LNCAP (cell line): ENCODE measurements around the gene SPON1.

Experiments used
- CTCF ChIP-seq: fragments of 450-650 bp; IDR thresholded peaks from 2 replicates; pipeline ENCODE4 v1.5.1; 2017; ENCODE audit warnings: mild to moderate bottlenecking

SPON1 gene

GRCh38 chr11:14308114-14308896 is 345.8 kb downstream of the SPON1 start:
- peak; percentile 74 for TF ChIP-seq CTCF

- peak; percentile 6; the same call in 1 of the 2 replicates for TF ChIP-seq CTCF
These were observed 346.4 kb downstream of the SPON1 start for GRCh38 chr11:14308897-14309387.

- TF ChIP-seq CTCF: no peak
These were observed 347.1 kb downstream of the SPON1 start for GRCh38 chr11:14309425-14310192.

GRCh38 chr11:14310679-14311078 is 348.2 kb downstream of the SPON1 start:
- TF ChIP-seq CTCF: no peak

GRCh38 chr11:14312736-14313438 is 350.4 kb downstream of the SPON1 start:
- TF ChIP-seq CTCF: no peak

DNA sequence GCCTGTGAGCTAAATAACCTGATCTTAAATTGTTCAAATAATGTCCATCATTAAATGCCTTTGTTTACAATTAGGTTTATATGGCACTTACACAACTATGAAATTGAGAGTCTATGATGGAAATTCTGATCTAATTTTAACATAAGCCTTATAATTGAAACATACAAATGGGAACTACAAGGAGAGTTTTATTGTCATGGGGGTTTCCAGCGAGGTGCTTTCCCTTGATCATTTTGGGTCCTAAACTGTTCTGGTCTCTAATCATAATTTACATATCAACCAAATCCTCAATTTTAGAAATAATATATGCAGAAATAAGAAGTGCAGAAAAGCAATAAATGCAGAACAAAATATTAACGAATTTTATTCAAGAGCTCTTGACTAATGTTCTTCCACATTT is 351.6 kb downstream of the SPON1 start:
- TF ChIP-seq CTCF: no peak

DNA sequence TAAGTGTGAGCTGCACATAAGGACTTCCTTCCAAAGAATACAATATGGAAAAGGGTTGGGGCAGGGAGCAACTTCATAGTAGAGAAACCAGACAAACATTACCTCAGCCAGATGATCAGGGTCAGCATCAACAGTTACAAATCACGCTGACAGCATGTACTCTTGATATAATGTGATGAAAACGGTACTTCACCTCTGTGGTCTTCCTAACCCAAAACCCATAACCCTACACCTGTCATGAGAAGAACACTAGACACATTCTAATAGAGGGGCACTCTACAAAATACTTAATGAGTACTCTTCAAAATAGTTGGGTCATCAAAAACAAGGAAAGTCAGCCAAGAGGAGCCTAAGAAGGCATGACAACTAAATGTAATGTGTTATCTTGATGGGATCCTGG is 352.6 kb downstream of the SPON1 start:
- TF ChIP-seq CTCF: no peak
